Stimulated activated CD8-positive, alpha-beta memory T cell treated with anti-CD3 and anti-CD28 coated beads, Interleukin-12 subunit alpha, Interleukin-12 subunit beta, amount 100 ng/mL, for 24 hours (primary cell): ENCODE data around the gene GOLGA8A.
"Not testable (repeated sequence)": the region's sequence is repeated elsewhere in the genome, so short reads cannot be mapped to it uniquely, and the experiment has no call there.

Experiments used
- DNase-seq: peaks from one replicate; pipeline ENCODE4 v3.0.0-alpha.2; 2020; ENCODE audit errors: extremely low read depth

Gene GOLGA8A

GRCh38 chr15:34409511-34409910 is 28.1 kb downstream of the GOLGA8A start:
- not testable (repeated sequence) for DNase-seq

DNA sequence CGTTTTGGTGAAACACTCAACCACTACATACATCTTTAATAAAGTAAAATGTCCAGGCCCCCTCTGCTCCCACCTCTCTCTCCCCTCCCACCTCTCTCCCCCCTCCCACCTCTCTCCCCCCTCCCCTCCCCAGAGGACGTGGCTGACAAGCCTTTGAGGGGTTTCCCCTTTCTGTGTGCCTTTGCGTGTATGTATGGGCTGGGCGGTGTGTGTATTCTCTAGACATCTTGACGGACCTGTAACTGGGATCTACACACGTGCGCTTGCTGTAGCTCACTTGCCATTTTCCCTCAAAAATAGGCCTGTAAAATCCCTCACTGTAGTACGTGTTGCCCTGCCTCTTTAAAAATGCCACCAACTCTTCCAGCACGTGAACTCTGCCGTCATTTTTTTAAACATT is 28.6 kb downstream of the GOLGA8A start:
- DNase-seq: not testable (repeated sequence)

DNA sequence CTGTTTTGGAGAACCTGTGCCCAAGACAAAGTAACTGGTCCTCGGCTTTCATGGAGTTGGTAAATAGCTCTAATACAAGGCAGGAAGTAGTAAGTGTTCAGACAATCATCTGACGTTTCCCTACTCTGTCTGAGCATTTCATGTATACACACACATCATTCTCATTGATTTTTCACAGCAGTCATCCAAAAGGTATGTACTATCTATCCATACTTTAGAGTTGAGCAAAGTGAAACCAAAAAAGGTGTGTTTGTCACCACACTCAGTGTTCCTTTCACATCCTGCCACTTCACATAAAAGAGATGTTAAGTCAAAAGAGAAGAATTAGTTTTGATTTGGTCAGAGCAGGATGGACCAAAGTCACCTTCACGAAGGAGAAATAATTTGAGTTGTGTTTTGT is 33.7 kb downstream of the GOLGA8A start:
- not testable (repeated sequence) for DNase-seq

DNA sequence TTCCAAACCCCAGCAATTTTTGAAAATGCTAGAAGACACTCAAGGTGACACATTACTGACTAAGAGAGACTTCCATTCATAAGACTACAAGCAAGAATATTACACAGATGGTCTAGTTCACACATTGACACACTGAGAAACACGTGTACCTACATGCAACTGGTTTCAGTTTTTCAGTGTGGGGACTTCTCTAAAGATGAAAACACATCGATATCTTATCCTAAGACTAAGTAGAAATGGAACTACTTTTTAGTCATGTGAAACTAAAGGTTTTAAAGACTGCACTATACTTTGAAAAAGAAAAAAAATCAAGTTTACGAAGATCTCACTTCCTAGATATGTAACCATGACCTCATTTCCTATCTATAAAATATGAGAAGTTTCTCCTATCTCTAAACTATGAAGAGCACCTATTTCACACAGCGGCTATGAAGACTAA is 34.4 kb downstream of the GOLGA8A start:
- not testable (repeated sequence) for DNase-seq

- not testable (repeated sequence) for DNase-seq
These were observed 39.9 kb downstream of the GOLGA8A start for GRCh38 chr15:34397637-34398259.

DNA sequence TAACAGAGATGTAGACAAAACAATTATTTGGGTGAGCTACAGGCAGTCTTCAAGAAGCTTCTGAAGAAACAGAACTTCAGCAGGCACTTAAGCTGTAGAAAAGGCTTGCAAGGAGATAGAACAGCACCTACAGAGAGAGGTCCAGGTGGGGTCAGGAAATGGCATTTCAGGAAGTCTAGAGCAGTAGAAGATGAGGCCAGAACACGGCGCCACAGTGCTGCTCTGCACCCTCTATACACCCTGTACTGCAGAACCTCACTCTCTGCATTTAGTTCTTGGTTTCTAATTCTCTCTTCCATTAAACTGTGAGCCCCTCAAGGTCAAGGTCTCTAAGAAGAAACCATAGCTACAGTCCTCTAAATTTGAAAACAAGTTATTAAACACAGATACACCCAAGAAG is 44.6 kb downstream of the GOLGA8A start:
- DNase-seq: not testable (repeated sequence)

- not testable (repeated sequence) for DNase-seq
These were observed 48.0 kb downstream of the GOLGA8A start for GRCh38 chr15:34389594-34390086.
